ENCODE data around the gene ZNF425.

DNA sequence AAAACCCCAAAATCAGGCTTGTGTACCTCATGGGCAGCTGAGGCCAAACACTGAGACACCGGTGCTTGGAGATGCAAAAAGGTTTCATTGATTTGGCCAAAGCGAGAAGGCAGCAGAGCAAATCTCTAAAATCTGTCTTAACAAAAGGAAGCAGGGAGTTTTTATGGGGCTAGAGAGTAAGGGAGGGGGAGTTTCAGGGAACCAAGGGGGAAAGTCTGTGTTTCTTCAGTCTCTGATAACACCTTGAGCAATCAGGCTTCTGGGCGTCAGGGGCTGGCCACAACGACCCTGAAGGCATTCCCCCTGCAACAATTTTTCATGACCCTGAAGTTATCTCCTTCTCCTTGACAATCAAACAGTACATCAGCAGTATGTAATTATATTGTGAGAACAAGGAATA is 32.9 kb downstream of the ZNF425 start:
- TF ChIP-seq, protein P1, sequence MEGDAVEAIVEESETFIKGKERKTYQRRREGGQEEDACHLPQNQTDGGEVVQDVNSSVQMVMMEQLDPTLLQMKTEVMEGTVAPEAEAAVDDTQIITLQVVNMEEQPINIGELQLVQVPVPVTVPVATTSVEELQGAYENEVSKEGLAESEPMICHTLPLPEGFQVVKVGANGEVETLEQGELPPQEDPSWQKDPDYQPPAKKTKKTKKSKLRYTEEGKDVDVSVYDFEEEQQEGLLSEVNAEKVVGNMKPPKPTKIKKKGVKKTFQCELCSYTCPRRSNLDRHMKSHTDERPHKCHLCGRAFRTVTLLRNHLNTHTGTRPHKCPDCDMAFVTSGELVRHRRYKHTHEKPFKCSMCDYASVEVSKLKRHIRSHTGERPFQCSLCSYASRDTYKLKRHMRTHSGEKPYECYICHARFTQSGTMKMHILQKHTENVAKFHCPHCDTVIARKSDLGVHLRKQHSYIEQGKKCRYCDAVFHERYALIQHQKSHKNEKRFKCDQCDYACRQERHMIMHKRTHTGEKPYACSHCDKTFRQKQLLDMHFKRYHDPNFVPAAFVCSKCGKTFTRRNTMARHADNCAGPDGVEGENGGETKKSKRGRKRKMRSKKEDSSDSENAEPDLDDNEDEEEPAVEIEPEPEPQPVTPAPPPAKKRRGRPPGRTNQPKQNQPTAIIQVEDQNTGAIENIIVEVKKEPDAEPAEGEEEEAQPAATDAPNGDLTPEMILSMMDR (IDR thresholded peaks at IDR 0.05; ENCODE audit: borderline replicate concordance, extremely low read depth, low read length, poor library complexity, severe bottlenecking) = no peak
- TF ChIP-seq EZH2 (IDR thresholded peaks at IDR 0.05; ENCODE audit: borderline replicate concordance, low read depth, low read length, severe bottlenecking) = no peak

All from DND-41 (cell line).